Effector memory CD4-positive, alpha-beta T cell (primary cell): Measurements from ENCODE around the gene HMSD.
A peak's percentile ranks its signal among the peaks of the same experiment; 100 is the strongest.

Experiments used
- DNase-seq, 3 donors: peaks; one replicate each; pipeline ENCODE4 v3.0.0-alpha.2; 2020
- H3K27ac ChIP-seq: 2 replicates; pipeline ENCODE4 v1.7.0; 2013; ENCODE audit warnings: mild to moderate bottlenecking, low read length, moderate library complexity; ENCODE audit not compliant: insufficient read depth, poor library complexity, severe bottlenecking
- H3K27me3 ChIP-seq: replicated peaks from 2 replicates; pipeline ENCODE4 v1.7.0; 2013; ENCODE audit warnings: mild to moderate bottlenecking, low read length; ENCODE audit not compliant: insufficient read depth, control insufficient read depth, poor library complexity, severe bottlenecking
- H3K36me3 ChIP-seq: 2 replicates; pipeline ENCODE4 v1.7.0; 2013; ENCODE audit warnings: mild to moderate bottlenecking, low read length, moderate library complexity; ENCODE audit not compliant: control insufficient read depth, insufficient read depth
- H3K4me1 ChIP-seq: 2 replicates; pipeline ENCODE4 v1.7.0; 2013; ENCODE audit warnings: low read length, mild to moderate bottlenecking; ENCODE audit not compliant: control insufficient read depth, insufficient read depth, poor library complexity, severe bottlenecking
- H3K4me3 ChIP-seq: 2 replicates; pipeline ENCODE4 v1.7.0; 2013; ENCODE audit warnings: low read length, low read depth, mild to moderate bottlenecking; ENCODE audit not compliant: insufficient read depth, poor library complexity, severe bottlenecking
- H3K9me3 ChIP-seq: 2 replicates; pipeline ENCODE4 v1.7.0; 2013; ENCODE audit warnings: mild to moderate bottlenecking, low read length, moderate library complexity; ENCODE audit not compliant: control insufficient read depth

The HMSD gene

DNA sequence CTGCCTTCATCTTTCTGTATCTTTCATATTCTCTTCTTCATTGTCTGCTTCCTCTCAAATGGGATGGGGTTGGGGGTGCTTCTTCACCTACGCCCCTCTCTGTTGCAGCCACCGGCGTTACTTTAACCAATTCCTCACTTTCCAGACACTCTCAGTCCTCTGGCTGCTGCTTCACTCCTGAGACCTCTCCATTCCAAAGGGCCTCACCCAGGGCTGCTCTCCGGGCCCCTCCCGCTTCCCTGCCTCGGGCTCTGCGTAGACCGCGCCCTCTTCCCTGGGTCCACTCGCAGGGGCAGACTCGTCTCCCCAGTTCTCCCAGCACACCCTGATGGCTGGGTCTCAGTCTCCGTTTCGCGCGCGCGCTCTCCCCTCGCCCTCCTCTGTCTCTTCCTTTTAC, 21.7 kb downstream of the HMSD start:
- Histone ChIP-seq H3K27me3 (no peaks in the 10 kb centered on the region), H3K27ac (peak overlapping the region; percentile 82), H3K4me3 (peak overlapping the region; percentile 91), H3K4me1 (peaks cover 5% of the 10 kb centered on the region), H3K9me3 (no peaks in the 10 kb centered on the region), H3K36me3 (no peaks in the 10 kb centered on the region)
- DNase-seq = no peak

DNA sequence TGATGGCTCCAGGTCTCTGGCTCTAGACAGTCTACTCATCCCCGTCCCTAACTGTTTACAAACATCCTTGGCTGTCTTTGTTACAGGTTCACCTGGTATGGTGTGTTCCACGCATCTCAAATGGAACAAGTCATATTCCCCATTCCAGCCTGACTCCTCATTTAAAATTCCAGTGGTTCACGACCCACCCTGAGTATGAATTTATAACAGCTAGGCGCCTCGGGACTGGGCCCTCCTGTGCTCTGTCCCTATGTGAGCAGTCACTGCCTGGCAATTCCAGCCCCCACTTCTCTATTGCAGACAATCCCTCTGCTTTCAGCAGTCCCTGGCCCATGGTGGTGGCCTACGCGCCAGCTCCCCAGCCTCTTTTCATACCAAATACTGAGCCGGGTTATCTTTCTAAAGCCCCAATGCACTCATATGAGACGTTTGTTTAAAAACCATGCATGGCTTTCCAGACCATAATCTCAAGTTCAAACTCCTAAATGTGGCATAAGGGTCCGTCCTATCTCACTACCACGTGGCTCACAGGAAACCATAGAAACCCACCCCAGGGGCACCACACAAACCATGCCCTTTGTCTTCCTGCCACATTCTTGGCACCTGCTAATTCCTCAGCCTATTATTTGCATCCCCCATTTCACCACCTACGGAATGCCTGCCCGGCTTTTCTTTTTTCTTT, 22.4 kb downstream of the HMSD start:
- H3K4me3 ChIP-seq = no peak overlapping the region
- peaks cover 5% of the 10 kb centered on the region for H3K4me1 ChIP-seq
- H3K27ac ChIP-seq = no peak overlapping the region
- no peaks in the 10 kb centered on the region for H3K36me3 ChIP-seq
- H3K27me3 ChIP-seq = no peaks in the 10 kb centered on the region
- H3K9me3 ChIP-seq = no peaks in the 10 kb centered on the region
- DNase-seq = no peak

DNA sequence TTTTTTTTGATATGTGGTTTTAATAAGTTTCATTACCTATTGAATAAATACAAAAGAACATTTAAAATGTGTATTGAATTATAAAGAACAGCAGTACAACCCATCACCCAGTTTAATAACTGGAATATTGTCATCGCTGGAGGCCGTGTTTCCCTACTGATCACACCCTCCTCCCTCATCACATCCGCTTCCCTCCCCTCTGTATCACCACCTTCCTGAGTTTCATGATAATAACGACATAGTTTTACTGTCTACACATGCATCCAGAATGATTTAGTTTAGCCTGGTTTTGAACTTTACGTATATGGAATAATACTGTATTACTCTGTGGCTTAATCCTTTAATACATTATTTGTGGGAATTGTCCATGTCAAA, 22.9 kb downstream of the HMSD start:
- Histone ChIP-seq H3K27me3 (no peaks in the 10 kb centered on the region), H3K9me3 (no peaks in the 10 kb centered on the region), H3K36me3 (no peaks in the 10 kb centered on the region), H3K27ac (no peak overlapping the region), H3K4me1 (peaks cover 5% of the 10 kb centered on the region), H3K4me3 (no peak overlapping the region)
- no peak for DNase-seq

DNA sequence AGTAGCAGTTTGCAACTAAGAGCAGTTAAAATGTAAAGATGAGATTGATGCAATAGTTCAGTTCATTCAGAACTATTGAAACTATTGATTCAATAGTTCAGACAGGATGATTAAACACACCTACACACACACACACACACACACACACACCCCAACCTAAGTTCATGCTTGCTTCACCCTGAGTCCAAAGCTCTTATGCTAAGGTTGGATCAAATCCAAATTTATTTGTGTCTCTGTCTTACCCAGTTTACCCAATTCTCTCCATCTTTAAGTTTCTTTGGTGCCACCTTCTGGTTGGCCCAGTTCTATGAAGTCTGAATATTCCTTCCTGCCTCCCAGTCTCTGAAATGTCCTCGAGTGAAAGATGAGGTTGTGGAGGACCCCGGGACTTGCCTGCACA, 25.9 kb downstream of the HMSD start:
- Histone ChIP-seq H3K36me3 (no peaks in the 10 kb centered on the region), H3K27ac (no peak overlapping the region)
- no peak for DNase-seq

DNA sequence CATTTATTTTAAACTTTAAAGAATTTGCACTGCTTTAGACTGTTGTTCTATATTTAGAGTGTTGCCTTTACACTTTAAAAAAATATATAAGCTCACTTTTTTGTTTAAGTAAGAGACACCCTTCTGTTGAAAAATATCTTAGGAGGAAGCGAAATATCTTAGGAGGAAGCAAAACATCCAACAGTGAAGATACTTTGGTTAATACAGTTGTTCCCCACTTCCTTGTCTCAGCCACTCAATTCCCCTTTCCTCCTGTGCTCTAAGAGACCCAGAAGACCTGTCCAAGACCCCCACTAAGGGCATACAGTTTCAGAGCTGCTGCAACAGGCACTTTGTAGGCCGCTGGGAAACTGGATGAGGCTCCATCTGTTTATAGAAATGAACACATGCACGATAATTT, 26.5 kb downstream of the HMSD start:
- no peak overlapping the region for H3K4me3 ChIP-seq
- H3K9me3 ChIP-seq = no peaks in the 10 kb centered on the region
- DNase-seq = no peak
- no peaks in the 10 kb centered on the region for H3K27me3 ChIP-seq
- peaks cover 5% of the 10 kb centered on the region for H3K4me1 ChIP-seq
- no peak overlapping the region for H3K27ac ChIP-seq
- H3K36me3 ChIP-seq = peaks cover 1% of the 10 kb centered on the region

More for the DNA sequence above, 25.9 kb downstream of the HMSD start:
- H3K4me1 ChIP-seq = peaks cover 5% of the 10 kb centered on the region
- no peak overlapping the region for H3K4me3 ChIP-seq
- no peaks in the 10 kb centered on the region for H3K9me3 ChIP-seq
- no peaks in the 10 kb centered on the region for H3K27me3 ChIP-seq

DNA sequence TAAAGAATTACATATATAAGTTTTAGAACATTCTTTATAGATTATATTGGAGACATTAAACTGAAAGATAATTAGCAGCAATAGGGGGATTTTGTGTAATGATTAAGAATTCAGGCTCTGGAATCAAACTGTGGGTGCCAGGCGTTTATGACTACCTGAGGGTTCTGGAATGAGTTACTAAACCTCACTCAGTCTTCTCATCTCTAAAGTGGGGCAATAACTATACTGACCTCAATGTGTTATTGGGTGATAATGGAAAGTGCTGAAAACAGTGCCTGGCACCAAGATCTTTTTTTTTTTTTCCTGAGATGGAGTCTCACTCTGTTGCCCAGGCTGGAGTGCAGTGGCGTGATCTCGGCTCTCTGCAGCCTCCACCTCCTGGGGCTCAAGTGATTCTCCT, 27.9 kb downstream of the HMSD start:
- Histone ChIP-seq H3K4me1 (no peaks in the 10 kb centered on the region), H3K4me3 (no peak overlapping the region)

DNA sequence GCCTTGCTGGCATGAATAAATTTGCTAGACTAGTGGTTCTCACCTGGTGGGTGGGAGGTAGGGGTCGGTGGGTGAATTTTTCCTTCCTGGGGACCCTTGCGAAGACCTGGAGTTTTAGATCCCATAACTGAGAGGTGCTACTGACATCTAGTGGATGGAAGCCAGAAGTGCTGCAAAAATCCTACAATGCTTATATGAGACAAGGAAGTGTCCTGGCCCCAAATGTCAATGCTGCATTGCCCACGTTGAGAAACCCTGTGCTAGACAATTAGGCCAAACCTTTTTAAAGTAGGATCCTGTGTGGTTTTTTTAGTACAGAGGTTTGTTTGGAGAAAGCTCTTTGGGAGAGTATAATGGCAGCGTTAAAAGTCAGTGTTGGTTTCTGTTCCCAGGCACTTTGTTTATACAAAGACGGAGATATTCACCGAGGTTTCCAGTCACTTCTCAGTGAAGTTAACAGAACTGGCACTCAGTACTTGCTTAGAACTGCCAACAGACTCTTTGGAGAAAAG, 30.4 kb downstream of the HMSD start:
- DNase-seq = no peak
- Histone ChIP-seq H3K27ac (no peak overlapping the region), H3K36me3 (peaks cover 29% of the 10 kb centered on the region)

More for the DNA sequence above, 27.9 kb downstream of the HMSD start:
- DNase-seq = no peak
- Histone ChIP-seq H3K36me3 (peaks cover 15% of the 10 kb centered on the region), H3K27ac (no peak overlapping the region), H3K27me3 (no peaks in the 10 kb centered on the region), H3K9me3 (no peaks in the 10 kb centered on the region)

DNA sequence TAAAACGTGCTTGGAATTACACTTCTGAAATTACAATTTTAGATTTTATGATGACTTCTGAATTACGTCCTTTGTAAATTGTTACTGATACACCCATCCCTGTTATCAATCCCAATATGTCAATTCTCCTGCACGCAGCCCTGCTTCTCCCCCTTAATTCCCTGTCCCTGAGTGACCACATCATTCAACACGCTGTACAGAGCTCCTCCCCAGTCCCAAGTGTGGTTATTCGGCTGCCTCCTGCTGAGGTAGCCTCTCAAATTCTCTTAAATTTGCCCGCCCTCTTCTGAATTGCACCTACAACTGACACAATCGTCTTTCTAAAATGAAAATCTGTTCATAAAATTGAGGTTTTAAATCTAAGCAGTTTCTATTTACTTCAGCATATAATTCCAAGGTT, 30.9 kb downstream of the HMSD start:
- Histone ChIP-seq H3K27ac (no peak overlapping the region), H3K4me1 (no peaks in the 10 kb centered on the region), H3K4me3 (no peak overlapping the region), H3K27me3 (no peaks in the 10 kb centered on the region), H3K36me3 (peaks cover 30% of the 10 kb centered on the region), H3K9me3 (no peaks in the 10 kb centered on the region)
- no peak for DNase-seq

More for the DNA sequence above, 30.4 kb downstream of the HMSD start:
- H3K4me1 ChIP-seq = no peaks in the 10 kb centered on the region
- no peak overlapping the region for H3K4me3 ChIP-seq
- H3K9me3 ChIP-seq = no peaks in the 10 kb centered on the region
- no peaks in the 10 kb centered on the region for H3K27me3 ChIP-seq

DNA sequence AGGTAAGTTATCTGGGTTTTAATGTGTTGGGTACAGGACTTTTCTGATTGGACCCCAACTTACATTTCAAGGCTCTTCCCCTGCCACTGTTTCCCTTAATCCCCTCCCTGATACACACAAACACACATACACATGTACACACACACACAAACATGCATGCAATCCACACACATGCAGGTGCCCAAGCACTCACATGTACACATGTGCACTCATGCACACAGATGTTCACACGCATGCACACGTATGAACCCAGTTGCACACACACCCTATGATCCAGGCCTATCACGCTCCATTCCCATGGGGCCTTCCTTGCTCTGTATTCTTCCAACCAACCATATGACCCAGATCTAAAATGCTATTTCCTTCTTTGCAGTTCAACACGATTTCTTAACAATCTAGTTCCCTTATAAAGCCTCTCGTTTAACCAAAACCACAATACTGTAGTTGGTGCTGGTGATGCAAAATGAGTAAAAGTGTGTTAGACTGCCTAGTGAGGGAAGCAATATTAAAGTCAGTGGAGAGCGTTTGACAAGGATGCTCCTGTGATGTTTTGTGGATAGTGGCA, 31.9 kb downstream of the HMSD start:
- Histone ChIP-seq H3K4me3 (no peak overlapping the region), H3K4me1 (no peaks in the 10 kb centered on the region), H3K27me3 (no peaks in the 10 kb centered on the region), H3K9me3 (no peaks in the 10 kb centered on the region), H3K27ac (no peak overlapping the region), H3K36me3 (peaks cover 35% of the 10 kb centered on the region)
- no peak for DNase-seq

DNA sequence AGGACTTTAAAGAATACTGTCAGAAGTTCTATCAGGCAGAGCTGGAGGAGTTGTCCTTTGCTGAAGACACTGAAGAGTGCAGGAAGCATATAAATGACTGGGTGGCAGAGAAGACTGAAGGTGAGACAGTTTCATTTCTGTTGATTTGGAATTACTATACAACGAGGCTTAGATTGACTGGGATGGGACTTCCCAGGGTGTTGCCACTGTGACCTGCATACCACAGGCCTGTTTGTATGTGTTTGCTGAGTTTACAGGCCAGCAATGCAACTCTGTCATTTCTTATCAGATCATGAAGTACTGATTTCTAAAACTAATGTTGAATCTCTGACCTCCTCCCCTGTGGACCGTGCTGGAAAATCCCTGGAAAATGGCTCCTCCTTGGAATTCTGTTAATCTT, 32.6 kb downstream of the HMSD start:
- no peak for DNase-seq
- Histone ChIP-seq H3K36me3 (peaks cover 38% of the 10 kb centered on the region), H3K4me1 (no peaks in the 10 kb centered on the region), H3K27ac (no peak overlapping the region), H3K4me3 (no peak overlapping the region), H3K9me3 (no peaks in the 10 kb centered on the region), H3K27me3 (no peaks in the 10 kb centered on the region)
